WERI-Rb-1 (cell line): ENCODE results near the gene RRP8.

Experiments
- DNase-seq: peaks from one replicate; pipeline ENCODE4 v3.0.0-alpha.2; 2020
- H3K27ac ChIP-seq: fragments of 250-450 bp; sonication (Bioruptor Pico); 2 replicates; pipeline ENCODE4 v1.5.1; 2020; ENCODE audit warnings: mild to moderate bottlenecking, moderate library complexity
- H3K27me3 ChIP-seq: fragments of 250-450 bp; sonication (Bioruptor Pico); 2 replicates; pipeline ENCODE4 v1.5.1; 2021; ENCODE audit warnings: mild to moderate bottlenecking, low read depth, moderate library complexity; ENCODE audit not compliant: insufficient read depth, severe bottlenecking
- H3K36me3 ChIP-seq: fragments of 250-450 bp; sonication (Bioruptor Pico); 2 replicates; pipeline ENCODE4 v1.5.1; 2020; ENCODE audit warnings: mild to moderate bottlenecking, moderate library complexity
- H3K4me3 ChIP-seq: 2 replicates; pipeline ENCODE4 v1.5.1; 2011; ENCODE audit warnings: low read depth, mild to moderate bottlenecking, control low read depth, low read length
- H3K9me3 ChIP-seq: fragments of 250-450 bp; sonication (Bioruptor Pico); 2 replicates; pipeline ENCODE4 v1.5.1; 2021; ENCODE audit warnings: mild to moderate bottlenecking, moderate library complexity; ENCODE audit not compliant: severe bottlenecking
- TF ChIP-seq, protein P1 (sequence below): IDR thresholded peaks from 2 replicates; pipeline ENCODE4 v1.5.1; 2011; ENCODE audit warnings: low read depth, mild to moderate bottlenecking, control low read depth, inconsistent platforms, low read length

Gene RRP8

DNA sequence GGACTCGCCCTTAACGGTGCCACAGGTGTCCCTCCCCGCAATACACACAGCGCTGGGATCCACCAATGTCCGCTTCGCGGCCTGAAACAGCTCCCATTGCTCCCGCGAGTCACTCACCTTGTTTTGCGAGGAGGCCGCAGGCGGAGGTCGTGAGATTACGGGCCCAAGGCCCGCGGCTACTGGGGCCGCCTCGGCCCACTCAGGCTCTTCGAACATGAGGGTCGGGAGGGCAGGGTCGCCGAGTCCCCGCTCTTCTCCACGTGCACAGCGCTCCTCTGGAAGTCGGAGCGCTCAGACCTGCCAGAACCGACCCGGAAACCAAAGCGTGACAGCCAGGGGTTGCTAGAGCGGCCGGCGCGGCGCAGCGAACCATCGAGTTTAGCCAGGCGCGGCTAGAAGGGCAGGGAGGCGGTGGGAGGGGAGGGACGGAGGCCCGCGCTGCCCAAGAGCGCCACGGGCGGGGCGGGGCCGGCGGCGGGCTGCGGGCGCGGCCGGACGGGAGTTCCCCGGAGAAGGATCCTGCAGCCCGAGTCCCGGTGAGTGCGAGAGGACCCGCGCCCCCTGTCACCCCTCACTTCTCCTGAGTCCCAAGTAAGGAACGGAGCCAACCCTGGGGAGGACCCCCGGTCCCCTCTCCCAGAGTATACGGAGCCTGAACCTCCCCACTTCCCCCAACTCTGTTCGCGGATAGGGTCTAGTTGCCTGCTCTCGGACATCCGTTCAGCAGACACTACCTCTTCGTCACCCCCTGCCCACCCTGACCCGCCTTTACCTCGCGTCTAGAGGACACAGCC lies at the start of gene RRP8, which contains the start of gene ILK:
TSS of gene RRP8 (minus strand) at position 330 of the 794 bp plus-strand sequence. CDS start at position 216, 114 bp downstream.
TSS of gene ILK (plus strand) at position 488 of the 794 bp plus-strand sequence. CDS start 498 bp downstream, outside the sequence.
- peak within 1 kb of the TSS; percentile 90 for H3K4me3 ChIP-seq
- H3K27me3 ChIP-seq = no peaks in the 10 kb centered on the region
- DNase-seq = peak; percentile 89
- H3K9me3 ChIP-seq = no peaks in the 10 kb centered on the region
- peaks cover 50% of the 10 kb centered on the region for H3K36me3 ChIP-seq
- TF ChIP-seq, protein P1, sequence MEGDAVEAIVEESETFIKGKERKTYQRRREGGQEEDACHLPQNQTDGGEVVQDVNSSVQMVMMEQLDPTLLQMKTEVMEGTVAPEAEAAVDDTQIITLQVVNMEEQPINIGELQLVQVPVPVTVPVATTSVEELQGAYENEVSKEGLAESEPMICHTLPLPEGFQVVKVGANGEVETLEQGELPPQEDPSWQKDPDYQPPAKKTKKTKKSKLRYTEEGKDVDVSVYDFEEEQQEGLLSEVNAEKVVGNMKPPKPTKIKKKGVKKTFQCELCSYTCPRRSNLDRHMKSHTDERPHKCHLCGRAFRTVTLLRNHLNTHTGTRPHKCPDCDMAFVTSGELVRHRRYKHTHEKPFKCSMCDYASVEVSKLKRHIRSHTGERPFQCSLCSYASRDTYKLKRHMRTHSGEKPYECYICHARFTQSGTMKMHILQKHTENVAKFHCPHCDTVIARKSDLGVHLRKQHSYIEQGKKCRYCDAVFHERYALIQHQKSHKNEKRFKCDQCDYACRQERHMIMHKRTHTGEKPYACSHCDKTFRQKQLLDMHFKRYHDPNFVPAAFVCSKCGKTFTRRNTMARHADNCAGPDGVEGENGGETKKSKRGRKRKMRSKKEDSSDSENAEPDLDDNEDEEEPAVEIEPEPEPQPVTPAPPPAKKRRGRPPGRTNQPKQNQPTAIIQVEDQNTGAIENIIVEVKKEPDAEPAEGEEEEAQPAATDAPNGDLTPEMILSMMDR = 0 out of 2 replicates have a peak, but pooled peaks have one; percentile 5
- H3K27ac ChIP-seq = peak within 1 kb of the TSS; percentile 82

DNA sequence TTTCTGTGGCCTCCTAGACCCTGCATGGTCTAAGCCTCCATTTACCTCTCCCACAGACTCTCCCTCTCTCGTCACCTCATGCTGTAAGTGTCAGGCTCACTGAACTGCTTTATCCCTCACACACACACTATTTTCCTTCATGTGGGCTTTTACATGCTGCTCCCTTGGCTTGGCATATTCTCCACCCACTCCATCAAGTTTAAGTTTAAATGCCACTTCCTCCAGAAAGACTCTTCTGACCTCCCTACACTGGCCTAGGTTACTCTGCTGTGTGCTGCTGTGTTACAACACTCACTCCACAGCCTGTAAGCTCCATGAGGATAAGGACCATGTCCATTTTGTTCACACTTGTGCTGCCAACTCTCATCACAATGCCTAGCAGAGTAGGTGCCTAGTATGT lies 49.7 kb upstream of the RRP8 start:
- peaks cover 13% of the 10 kb centered on the region for H3K36me3 ChIP-seq
- no peak overlapping the region for H3K27ac ChIP-seq
- no peaks in the 10 kb centered on the region for H3K27me3 ChIP-seq
- H3K4me3 ChIP-seq = no peak overlapping the region
- no peak for DNase-seq
- TF ChIP-seq, protein P1 = no peak
- H3K9me3 ChIP-seq = no peaks in the 10 kb centered on the region

DNA sequence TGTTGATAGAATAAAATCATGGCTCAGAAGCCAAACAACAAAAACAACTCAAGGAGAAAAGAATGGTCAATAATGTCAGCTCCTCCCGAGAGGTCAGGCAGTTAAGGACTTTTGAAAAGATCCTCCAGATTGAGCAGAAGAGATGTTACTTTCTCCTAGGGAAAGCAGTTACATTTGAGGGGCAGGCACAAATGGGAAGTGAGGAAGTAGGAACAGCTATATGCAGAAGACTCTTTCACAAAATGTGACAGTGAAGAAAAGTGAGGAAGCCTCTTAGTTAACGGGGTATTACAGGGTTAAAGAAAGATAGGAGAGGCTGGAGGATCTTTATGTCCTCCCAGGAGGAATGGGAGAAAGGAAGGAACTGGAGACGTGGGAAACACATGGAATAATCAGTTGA lies 48.8 kb upstream of the RRP8 start:
- no peak for DNase-seq
- peaks cover 13% of the 10 kb centered on the region for H3K36me3 ChIP-seq
- no peak overlapping the region for H3K27ac ChIP-seq
- H3K4me3 ChIP-seq = no peak overlapping the region
- H3K9me3 ChIP-seq = no peaks in the 10 kb centered on the region
- TF ChIP-seq, protein P1 = no peak
- no peaks in the 10 kb centered on the region for H3K27me3 ChIP-seq

DNA sequence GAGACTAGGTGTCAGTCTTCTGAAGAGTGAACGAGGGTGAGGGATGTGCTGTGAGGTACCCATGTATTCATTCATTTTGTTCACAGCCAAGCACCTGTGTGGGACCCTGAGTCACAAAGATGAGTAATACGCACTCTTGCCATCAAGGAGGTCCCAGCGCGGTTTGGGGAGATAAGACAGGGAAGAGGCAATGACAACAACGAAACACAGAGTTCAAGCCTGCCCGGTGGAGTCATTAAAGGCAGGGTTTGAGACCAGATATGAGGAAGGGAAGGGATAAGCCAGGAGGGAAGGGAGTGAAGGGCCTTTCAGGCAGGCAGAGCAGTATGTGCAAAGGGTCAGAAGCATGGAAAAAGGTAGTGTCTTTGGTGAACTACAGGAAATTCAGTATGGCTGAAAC lies 47.6 kb upstream of the RRP8 start:
- H3K9me3 ChIP-seq = no peaks in the 10 kb centered on the region
- no peak for DNase-seq
- H3K27ac ChIP-seq = no peak overlapping the region
- no peaks in the 10 kb centered on the region for H3K27me3 ChIP-seq
- H3K36me3 ChIP-seq = peaks cover 13% of the 10 kb centered on the region
- TF ChIP-seq, protein P1 = no peak
- H3K4me3 ChIP-seq = no peak overlapping the region

DNA sequence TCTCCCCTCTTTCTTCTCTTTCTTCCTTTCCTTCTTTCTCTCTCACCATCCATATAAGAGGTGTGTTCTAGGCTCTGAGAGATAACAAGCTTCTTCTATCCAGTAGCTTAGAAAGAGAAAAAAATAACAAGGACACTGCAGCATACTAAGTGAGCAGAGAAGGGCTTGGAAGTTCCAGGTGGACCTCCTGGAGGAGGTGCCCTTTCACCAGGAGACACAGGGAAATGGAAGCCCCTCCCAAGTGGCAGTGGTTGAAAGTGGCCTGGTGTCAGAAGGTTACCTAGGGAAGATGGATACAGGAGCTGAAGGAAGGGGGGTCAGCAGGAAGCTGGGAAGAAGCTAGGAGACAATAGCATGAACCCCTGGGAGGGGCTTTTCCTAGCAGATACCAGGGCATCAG lies 46.7 kb upstream of the RRP8 start:
- Histone ChIP-seq H3K36me3 (peaks cover 13% of the 10 kb centered on the region), H3K27ac (no peak overlapping the region), H3K27me3 (no peaks in the 10 kb centered on the region), H3K4me3 (no peak overlapping the region), H3K9me3 (no peaks in the 10 kb centered on the region)
- TF ChIP-seq, protein P1 = no peak
- DNase-seq = no peak
